ENCODE measurements around the gene ASB4.

ASB4 gene

DNA sequence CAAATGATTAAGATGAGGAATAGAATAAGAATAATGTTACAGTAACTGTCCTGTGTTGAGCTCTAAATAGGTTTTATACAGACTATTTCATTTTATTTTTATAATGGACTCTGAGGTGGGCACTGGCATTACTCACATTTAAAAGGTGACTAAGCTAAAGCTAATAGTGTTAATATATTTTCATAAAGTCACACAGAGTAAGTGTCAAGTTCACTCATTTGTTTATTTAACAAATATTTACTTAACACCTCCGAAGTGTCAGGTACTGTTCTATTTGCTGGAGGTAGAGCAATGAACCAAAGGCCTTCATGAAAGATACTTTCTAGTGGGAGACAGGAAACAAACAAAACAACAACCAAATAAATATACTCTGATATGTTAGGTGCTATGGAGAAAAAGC is 44.0 kb downstream of the ASB4 start:
- TF ChIP-seq ZFX (IDR thresholded peaks at IDR 0.05) (no peak), CTCF (conservative IDR thresholded peaks at IDR 0.05) (no peak)
- no peak overlapping the region for H3K27ac ChIP-seq

DNA sequence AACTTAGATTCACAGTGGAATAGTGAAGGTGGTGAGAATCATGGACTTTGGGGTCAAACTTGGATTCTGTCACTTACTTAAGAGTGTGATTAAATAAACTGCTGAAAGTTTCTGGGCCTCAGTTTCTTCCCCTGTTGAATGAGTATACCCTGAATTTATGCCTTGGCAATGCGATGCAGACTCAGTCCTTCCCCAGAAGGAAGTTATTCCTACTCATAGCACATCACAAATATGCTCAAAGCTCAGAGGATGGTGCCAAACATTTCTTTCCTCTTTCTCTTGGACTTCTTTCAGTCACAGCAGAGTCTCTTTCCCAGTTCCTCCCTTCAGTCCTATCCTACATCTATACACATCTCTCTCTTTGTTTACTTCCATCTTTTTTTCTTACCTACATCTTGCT is 45.1 kb downstream of the ASB4 start:
- TF ChIP-seq ZFX (IDR thresholded peaks at IDR 0.05) (no peak), CTCF (conservative IDR thresholded peaks at IDR 0.05) (no peak)
- no peak overlapping the region for H3K27ac ChIP-seq

- no peak overlapping the region for H3K27ac ChIP-seq
- TF ChIP-seq ZFX (IDR thresholded peaks at IDR 0.05) (no peak), CTCF (conservative IDR thresholded peaks at IDR 0.05) (no peak)
Measured at GRCh38 chr7:95531605-95532219, 46.0 kb downstream of the ASB4 start.

DNA sequence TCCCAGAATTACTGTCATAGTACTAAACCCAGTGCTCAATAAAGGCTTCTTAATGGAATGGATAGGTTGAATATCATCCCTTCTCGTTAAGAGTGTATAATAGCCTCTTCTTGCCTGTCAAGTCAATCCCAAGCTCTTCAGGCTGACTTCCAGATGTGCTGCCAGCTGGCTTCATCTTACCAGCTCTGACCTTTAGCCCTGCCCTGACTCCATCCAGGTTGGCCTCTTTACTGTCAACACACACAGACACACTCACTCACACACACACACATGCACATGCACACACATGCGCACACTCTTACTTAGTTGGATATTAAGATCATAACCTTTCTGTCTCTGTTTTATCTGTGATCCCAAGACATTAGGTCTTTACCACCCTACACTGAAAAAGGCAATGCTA is 49.1 kb downstream of the ASB4 start:
- no peak overlapping the region for H3K27ac ChIP-seq
- no peak for TF ChIP-seq ZFX (IDR thresholded peaks at IDR 0.05)
- no peak for TF ChIP-seq CTCF (conservative IDR thresholded peaks at IDR 0.05)

DNA sequence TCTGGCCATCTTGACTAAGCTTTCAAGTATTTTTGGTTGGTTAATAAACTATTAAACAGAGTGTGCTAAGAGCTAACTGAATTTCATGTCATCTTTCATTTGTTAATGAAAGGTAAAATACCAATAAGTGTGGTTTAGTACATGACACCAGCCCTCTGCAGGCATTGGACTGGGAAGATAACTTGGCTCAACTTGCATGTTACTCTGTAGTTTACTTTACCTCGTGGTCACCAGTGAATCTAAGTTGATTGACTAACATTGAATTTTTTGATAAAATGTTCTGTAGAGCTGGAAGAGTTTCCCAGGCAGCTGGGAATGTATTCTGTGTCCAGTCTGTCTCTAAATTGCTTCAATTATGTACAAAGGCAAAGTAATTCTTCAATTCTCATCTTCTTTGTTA is 49.9 kb downstream of the ASB4 start:
- TF ChIP-seq CTCF (conservative IDR thresholded peaks at IDR 0.05), result no peak
- TF ChIP-seq ZFX (IDR thresholded peaks at IDR 0.05), result no peak
- H3K27ac ChIP-seq, result no peak overlapping the region

DNA sequence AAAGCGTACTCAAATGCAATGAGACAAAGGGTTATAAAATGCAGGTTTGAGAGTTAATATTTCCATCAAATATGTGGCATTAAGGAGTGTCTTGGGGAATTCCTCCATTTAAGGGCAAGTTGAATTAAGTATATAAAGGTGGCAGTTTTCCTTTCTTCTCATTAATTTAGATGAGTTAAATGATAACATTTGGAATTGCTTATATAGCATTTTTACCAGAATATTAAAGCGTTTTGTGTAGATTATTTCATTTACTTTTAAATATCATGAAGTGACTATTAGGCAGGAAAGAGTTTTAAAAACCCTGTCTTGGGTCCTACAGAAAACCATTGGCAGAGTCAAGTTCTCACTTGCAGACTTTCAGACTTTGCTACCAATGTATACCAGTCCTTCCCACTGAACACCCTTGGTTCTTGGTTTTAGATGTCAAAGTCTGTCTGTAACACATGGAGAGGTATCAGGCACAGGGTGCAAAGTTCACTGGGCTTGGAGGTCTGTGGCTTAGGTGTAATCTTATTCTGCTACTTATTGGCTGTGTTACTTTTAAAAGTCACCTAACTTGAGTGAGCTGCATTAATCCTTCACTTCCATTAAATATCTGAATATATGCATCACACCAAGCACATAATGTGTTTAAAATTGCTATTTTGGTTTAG is 51.0 kb downstream of the ASB4 start:
- H3K27ac ChIP-seq, result no peak overlapping the region
- TF ChIP-seq CTCF (conservative IDR thresholded peaks at IDR 0.05) (no peak), ZFX (IDR thresholded peaks at IDR 0.05) (no peak)

GRCh38 chr7:95537468-95537867 is 51.7 kb downstream of the ASB4 start:
- TF ChIP-seq CTCF (conservative IDR thresholded peaks at IDR 0.05) (no peak), ZFX (IDR thresholded peaks at IDR 0.05) (no peak)
- H3K27ac ChIP-seq, result no peak overlapping the region

Data from C4-2B (cell line).